ENCODE data around the gene DBF4B.
"Not testable (repeated sequence)": the region's sequence is repeated elsewhere in the genome, so short reads cannot be mapped to it uniquely, and the experiment has no call there.

Gene DBF4B

DNA sequence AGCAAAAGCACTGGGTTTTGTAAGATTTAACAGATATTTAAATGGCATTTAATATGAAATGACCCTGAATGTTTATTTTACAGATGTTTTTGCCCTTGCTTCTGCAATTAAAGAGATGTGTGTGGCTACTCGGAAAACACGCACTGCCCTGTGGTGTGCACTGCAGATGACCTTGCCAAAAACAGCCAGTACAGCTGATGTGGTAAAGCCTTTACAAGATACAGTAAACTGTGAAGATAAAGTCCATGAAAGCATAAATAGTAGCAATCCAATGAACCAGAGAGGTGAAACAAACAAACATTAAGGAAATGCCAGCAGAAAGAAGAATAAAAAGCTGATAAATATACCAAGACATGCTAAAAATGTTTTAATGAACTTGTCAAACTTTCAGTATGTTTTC lies 34.6 kb upstream of the DBF4B start:
- TF ChIP-seq, protein P1, sequence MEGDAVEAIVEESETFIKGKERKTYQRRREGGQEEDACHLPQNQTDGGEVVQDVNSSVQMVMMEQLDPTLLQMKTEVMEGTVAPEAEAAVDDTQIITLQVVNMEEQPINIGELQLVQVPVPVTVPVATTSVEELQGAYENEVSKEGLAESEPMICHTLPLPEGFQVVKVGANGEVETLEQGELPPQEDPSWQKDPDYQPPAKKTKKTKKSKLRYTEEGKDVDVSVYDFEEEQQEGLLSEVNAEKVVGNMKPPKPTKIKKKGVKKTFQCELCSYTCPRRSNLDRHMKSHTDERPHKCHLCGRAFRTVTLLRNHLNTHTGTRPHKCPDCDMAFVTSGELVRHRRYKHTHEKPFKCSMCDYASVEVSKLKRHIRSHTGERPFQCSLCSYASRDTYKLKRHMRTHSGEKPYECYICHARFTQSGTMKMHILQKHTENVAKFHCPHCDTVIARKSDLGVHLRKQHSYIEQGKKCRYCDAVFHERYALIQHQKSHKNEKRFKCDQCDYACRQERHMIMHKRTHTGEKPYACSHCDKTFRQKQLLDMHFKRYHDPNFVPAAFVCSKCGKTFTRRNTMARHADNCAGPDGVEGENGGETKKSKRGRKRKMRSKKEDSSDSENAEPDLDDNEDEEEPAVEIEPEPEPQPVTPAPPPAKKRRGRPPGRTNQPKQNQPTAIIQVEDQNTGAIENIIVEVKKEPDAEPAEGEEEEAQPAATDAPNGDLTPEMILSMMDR (IDR thresholded peaks at IDR 0.05; ENCODE audit: borderline replicate concordance, extremely low read depth, low read length, poor library complexity, severe bottlenecking): no peak
- TF ChIP-seq EZH2 (IDR thresholded peaks at IDR 0.05; ENCODE audit: borderline replicate concordance, low read depth, low read length, severe bottlenecking): no peak
- no peak overlapping the region for H2AFZ ChIP-seq (ENCODE audit: low read depth, low read length)
- no peaks in the 10 kb centered on the region for H3K79me2 ChIP-seq (ENCODE audit: insufficient read depth, low read length)
- H4K20me1 ChIP-seq (ENCODE audit: insufficient read depth, low read length): no peaks in the 10 kb centered on the region
- H3K27me3 ChIP-seq (ENCODE audit: insufficient read depth, low read length, poor library complexity): no peaks in the 10 kb centered on the region
- no peaks in the 10 kb centered on the region for H3K4me1 ChIP-seq (ENCODE audit: insufficient read depth, low read length)
- peaks cover 5% of the 10 kb centered on the region; the same call in 1 of the 2 replicates for H3K36me3 ChIP-seq (ENCODE audit: insufficient read depth, low read length)
- DNase-seq (no peak), ATAC-seq (ENCODE audit: insufficient read depth, low read depth) (no peak)
- H3K4me2 ChIP-seq (ENCODE audit: insufficient read depth, low read length): no peak overlapping the region
- H3K27ac ChIP-seq (ENCODE audit: low read length): no peak overlapping the region
- H3K4me3 ChIP-seq (ENCODE audit: low read depth in 1 of 2, low read length in 2 of 2): no peak overlapping the region
- no peaks in the 10 kb centered on the region for H3K9me3 ChIP-seq (ENCODE audit: insufficient read depth, low read length, severe bottlenecking)
- H3K9ac ChIP-seq (ENCODE audit: low read depth, low read length): no peak overlapping the region

DNA sequence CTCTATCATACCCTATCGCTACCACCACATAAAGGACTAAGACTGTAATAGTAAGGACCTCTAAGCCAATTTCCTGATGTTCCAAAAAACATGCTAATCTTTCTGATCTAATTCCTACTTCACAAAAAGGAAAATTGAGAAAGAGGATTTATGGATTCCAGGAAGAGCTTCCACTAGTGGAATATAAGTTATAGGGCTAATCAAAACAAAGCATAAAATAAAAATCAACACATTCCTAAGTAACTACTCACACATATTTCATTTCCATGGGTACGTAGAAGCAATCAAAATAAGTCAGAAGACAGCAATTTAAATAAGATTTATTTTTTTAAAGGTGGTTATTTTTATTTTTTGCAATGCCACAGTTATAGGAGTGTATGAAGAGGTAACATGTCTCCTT lies 31.3 kb upstream of the DBF4B start:
- Histone ChIP-seq H3K4me3 (ENCODE audit: low read depth in 1 of 2, low read length in 2 of 2) (no peak overlapping the region), H3K4me2 (ENCODE audit: insufficient read depth, low read length) (no peak overlapping the region), H3K9me3 (ENCODE audit: insufficient read depth, low read length, severe bottlenecking) (no peaks in the 10 kb centered on the region), H3K36me3 (ENCODE audit: insufficient read depth, low read length) (peaks cover 22% of the 10 kb centered on the region), H3K27me3 (ENCODE audit: insufficient read depth, low read length, poor library complexity) (no peaks in the 10 kb centered on the region), H4K20me1 (ENCODE audit: insufficient read depth, low read length) (no peaks in the 10 kb centered on the region), H3K27ac (ENCODE audit: low read length) (no peak overlapping the region), H3K9ac (ENCODE audit: low read depth, low read length) (no peak overlapping the region), H2AFZ (ENCODE audit: low read depth, low read length) (no peak overlapping the region), H3K79me2 (ENCODE audit: insufficient read depth, low read length) (no peaks in the 10 kb centered on the region), H3K4me1 (ENCODE audit: insufficient read depth, low read length) (no peaks in the 10 kb centered on the region)
- ATAC-seq (ENCODE audit: insufficient read depth, low read depth): no peak
- no peak for DNase-seq
- no peak for TF ChIP-seq EZH2 (IDR thresholded peaks at IDR 0.05; ENCODE audit: borderline replicate concordance, low read depth, low read length, severe bottlenecking)
- TF ChIP-seq, protein P1 (IDR thresholded peaks at IDR 0.05; ENCODE audit: borderline replicate concordance, extremely low read depth, low read length, poor library complexity, severe bottlenecking): no peak

DNA sequence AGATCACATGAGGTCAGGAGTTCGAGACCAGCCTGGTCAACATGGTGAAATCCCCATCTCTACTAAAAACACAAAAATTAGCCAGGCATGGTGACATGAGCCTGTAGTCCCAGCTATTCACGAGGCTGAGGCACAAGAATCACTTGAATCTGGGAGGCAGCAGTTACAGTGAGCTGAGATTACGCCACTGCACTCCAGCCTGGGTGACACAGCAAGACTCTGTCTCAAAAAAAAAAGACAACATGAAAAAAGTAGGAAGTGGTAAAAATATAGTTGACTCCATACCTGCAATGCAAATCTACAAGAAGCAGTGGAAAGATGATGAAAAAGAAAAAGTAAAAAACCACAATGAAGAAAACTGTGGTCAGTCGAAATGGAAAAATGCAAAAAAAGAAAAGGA lies 25.2 kb upstream of the DBF4B start:
- H2AFZ ChIP-seq (ENCODE audit: low read depth, low read length); ATAC-seq (ENCODE audit: insufficient read depth, low read depth); H3K9me3 ChIP-seq (ENCODE audit: insufficient read depth, low read length, severe bottlenecking); H3K27me3 ChIP-seq (ENCODE audit: insufficient read depth, low read length, poor library complexity); H3K4me2 ChIP-seq (ENCODE audit: insufficient read depth, low read length); DNase-seq; H3K9ac ChIP-seq (ENCODE audit: low read depth, low read length); H3K27ac ChIP-seq (ENCODE audit: low read length); H4K20me1 ChIP-seq (ENCODE audit: insufficient read depth, low read length); H3K4me3 ChIP-seq (ENCODE audit: low read depth in 1 of 2, low read length in 2 of 2); H3K4me1 ChIP-seq (ENCODE audit: insufficient read depth, low read length): not testable (repeated sequence)
- peaks cover 29% of the 10 kb centered on the region for H3K79me2 ChIP-seq (ENCODE audit: insufficient read depth, low read length)
- H3K36me3 ChIP-seq (ENCODE audit: insufficient read depth, low read length): peaks cover 47% of the 10 kb centered on the region

DNA sequence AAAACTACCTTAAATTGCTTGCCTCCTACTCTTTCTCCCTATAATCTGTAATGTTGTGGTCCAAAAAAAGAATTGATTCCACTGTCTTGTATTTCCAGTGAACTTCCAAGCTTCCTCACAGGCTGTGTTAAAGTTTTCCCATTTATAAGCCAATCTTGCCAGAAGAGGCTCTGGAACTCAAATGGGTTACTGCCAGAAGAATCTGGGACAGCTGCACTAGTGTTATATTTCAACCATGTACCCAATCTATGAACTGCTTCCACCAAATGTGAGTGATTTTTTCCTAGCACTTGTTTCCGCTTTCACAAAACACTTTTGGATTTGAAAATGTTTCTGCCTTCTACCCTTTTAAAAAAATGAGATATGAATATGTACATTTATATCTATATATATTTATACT lies 20.7 kb upstream of the DBF4B start:
- Histone ChIP-seq H3K9ac (ENCODE audit: low read depth, low read length) (no peak overlapping the region), H3K4me1 (ENCODE audit: insufficient read depth, low read length) (peaks cover 29% of the 10 kb centered on the region)

More for the DNA sequence above, 20.7 kb upstream of the DBF4B start:
- DNase-seq: no peak
- Histone ChIP-seq H3K27me3 (ENCODE audit: insufficient read depth, low read length, poor library complexity) (no peaks in the 10 kb centered on the region), H2AFZ (ENCODE audit: low read depth, low read length) (no peak overlapping the region), H3K9me3 (ENCODE audit: insufficient read depth, low read length, severe bottlenecking) (no peaks in the 10 kb centered on the region), H3K4me3 (ENCODE audit: low read depth in 1 of 2, low read length in 2 of 2) (no peak overlapping the region), H3K79me2 (ENCODE audit: insufficient read depth, low read length) (peaks cover 47% of the 10 kb centered on the region), H3K4me2 (ENCODE audit: insufficient read depth, low read length) (peak overlapping the region; percentile 88; the same call in 1 of the 2 replicates), H3K27ac (ENCODE audit: low read length) (no peak overlapping the region), H3K36me3 (ENCODE audit: insufficient read depth, low read length) (peaks cover 24% of the 10 kb centered on the region), H4K20me1 (ENCODE audit: insufficient read depth, low read length) (no peaks in the 10 kb centered on the region)
- no peak for ATAC-seq (ENCODE audit: insufficient read depth, low read depth)
- no peak for TF ChIP-seq EZH2 (IDR thresholded peaks at IDR 0.05; ENCODE audit: borderline replicate concordance, low read depth, low read length, severe bottlenecking)
- TF ChIP-seq, protein P1 (IDR thresholded peaks at IDR 0.05; ENCODE audit: borderline replicate concordance, extremely low read depth, low read length, poor library complexity, severe bottlenecking): no peak

All from DND-41 (cell line).